GM12878 (cell line): ENCODE data around the gene SLC24A3. TPM values are rescaled to one million over a fixed set of nuclear protein-coding genes. Genes with fewer than 3 reads are reported as not detected.

ENCODE experiments used
- BRCA1 ChIP-seq: IDR thresholded peaks from 2 replicates; pipeline ENCODE4 v1.6.1; 2011; ENCODE audit warnings: low read depth, low read length, improper control_type of control experiment
- NRF1 ChIP-seq: conservative IDR thresholded peaks from 2 replicates; pipeline ENCODE4 v1.6.1; 2011; ENCODE audit warnings: mild to moderate bottlenecking, low read depth, low read length, improper control_type of control experiment
- POLR2AphosphoS2 ChIP-seq: IDR thresholded peaks from 2 replicates; pipeline ENCODE4 v1.6.1; 2011; ENCODE audit warnings: low read depth, mild to moderate bottlenecking, low read length, improper control_type of control experiment, moderate library complexity
- RAD21 ChIP-seq: IDR thresholded peaks from 2 replicates; pipeline ENCODE4 v1.6.1; 2011; ENCODE audit warnings: mild to moderate bottlenecking, low read depth, low read length, moderate library complexity; ENCODE audit not compliant: insufficient read depth
- RAD51 ChIP-seq: fragments of 450-650 bp; IDR thresholded peaks from 2 replicates; pipeline ENCODE4 v1.6.1; 2016; ENCODE audit warnings: moderate library complexity, mild to moderate bottlenecking, inconsistent platforms
- SMC3 ChIP-seq: IDR thresholded peaks from 2 replicates; pipeline ENCODE4 v1.6.1; 2011; ENCODE audit warnings: low read length, improper control_type of control experiment, borderline replicate concordance
- STAT1 ChIP-seq: fragments of 450-650 bp; conservative IDR thresholded peaks from 2 replicates; pipeline ENCODE4 v1.6.1; 2014; ENCODE audit warnings: antibody characterized with exemption, mild to moderate bottlenecking
- SUPT20H ChIP-seq: IDR thresholded peaks from 2 replicates; pipeline ENCODE4 v1.6.1; 2011; ENCODE audit warnings: low read depth, mild to moderate bottlenecking, low read length, moderate library complexity, borderline replicate concordance; ENCODE audit not compliant: control insufficient read depth
- SUZ12 ChIP-seq: fragments of 200-600 bp; sonication (generic); IDR thresholded peaks from one replicate; pipeline ENCODE4 v1.6.1; 2018; ENCODE audit warnings: antibody characterized with exemption, mild to moderate bottlenecking; ENCODE audit not compliant: unreplicated experiment
- YY1 ChIP-seq: IDR thresholded peaks from 2 replicates; pipeline ENCODE4 v1.6.1; 2011; ENCODE audit warnings: low read depth, mild to moderate bottlenecking, low read length
- ZBED1 ChIP-seq: IDR thresholded peaks from 2 replicates; pipeline ENCODE4 v1.6.1; 2016; ENCODE audit warnings: borderline replicate concordance
- polyA plus RNA-seq, 11 experiments: library from polyadenylated mRNA; depleted of rRNA in 4 of 11; unstranded in 6 of 11; stranded (reverse) in 5 of 11; fragments of >200 nt; fragmentation: Nextera tagmentation in 4 of 11; fragmentation: Illumina TruSeq in 1 of 11; extraction: Ambion mirVana in 4 of 11; extraction: Trizol in 1 of 11; gene quantifications; 1 replicate in 1 of 11; 2 replicates in 10 of 11; pipeline versions ENCODE4 v1.2.1 to v1.2.3, GENCODE V29; 2011 to 2016; ENCODE audit warnings: inconsistent platforms in 2 of 11, missing spikeins in 2 of 11, low read depth in 1 of 11
- total RNA-seq, 4 experiments: library from RNA; depleted of rRNA in 3 of 4; stranded (reverse); fragments of >200 nt in 3 of 4; fragmentation: Illumina TruSeq in 1 of 4; extraction: Trizol in 1 of 4; gene quantifications; 2 replicates each; pipeline versions ENCODE4 v1.2.1 to v1.2.3, GENCODE V29; 2013 to 2021
- TF ChIP-seq, protein P1 (sequence below): IDR thresholded peaks from 2 replicates; pipeline ENCODE4 v1.6.1; 2012; ENCODE audit warnings: mild to moderate bottlenecking, low read depth, low read length
- TF ChIP-seq, protein P2 (sequence below): fragments of 150-350 bp; IDR thresholded peaks from 2 replicates; pipeline ENCODE4 v1.6.1; 2014; ENCODE audit warnings: mild to moderate bottlenecking, low read depth, low read length

The SLC24A3 gene
- total and polyA plus RNA-seq, 10 of the 15 experiments (the other 5 are each of a cell fraction or from before 2014, with no cell fraction given): 0.04 TPM; not detected in 9

DNA sequence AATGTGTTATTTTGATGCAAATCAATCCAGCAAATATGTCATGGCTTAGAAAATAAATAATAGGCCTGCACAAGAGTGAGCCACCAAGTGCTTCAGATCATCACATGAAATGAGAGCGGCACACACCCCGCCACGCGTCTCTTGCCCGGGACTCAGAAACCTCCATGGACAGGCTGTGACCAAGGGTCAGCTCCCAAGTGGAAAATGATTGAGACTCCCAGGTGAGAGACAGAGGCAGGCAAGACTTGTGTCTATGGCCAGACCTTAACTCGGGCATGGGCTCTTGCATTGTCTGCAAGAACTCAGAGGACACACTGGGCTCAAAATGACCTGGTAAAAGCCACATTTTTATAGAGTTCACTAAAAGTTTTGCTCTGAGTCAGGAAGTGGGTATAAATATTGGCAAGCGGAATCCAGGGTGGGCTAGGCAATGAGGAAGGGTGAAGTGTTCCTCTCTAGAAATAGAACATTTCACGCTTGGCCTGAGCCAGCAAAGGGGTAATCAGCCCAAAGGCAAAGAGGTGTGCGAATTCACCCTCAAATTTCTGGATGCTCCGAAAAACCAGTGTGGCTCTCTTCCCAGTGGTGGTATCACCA, 514.9 kb downstream of the SLC24A3 start (continued):
- no peak for TF ChIP-seq NRF1
- TF ChIP-seq, protein P1, sequence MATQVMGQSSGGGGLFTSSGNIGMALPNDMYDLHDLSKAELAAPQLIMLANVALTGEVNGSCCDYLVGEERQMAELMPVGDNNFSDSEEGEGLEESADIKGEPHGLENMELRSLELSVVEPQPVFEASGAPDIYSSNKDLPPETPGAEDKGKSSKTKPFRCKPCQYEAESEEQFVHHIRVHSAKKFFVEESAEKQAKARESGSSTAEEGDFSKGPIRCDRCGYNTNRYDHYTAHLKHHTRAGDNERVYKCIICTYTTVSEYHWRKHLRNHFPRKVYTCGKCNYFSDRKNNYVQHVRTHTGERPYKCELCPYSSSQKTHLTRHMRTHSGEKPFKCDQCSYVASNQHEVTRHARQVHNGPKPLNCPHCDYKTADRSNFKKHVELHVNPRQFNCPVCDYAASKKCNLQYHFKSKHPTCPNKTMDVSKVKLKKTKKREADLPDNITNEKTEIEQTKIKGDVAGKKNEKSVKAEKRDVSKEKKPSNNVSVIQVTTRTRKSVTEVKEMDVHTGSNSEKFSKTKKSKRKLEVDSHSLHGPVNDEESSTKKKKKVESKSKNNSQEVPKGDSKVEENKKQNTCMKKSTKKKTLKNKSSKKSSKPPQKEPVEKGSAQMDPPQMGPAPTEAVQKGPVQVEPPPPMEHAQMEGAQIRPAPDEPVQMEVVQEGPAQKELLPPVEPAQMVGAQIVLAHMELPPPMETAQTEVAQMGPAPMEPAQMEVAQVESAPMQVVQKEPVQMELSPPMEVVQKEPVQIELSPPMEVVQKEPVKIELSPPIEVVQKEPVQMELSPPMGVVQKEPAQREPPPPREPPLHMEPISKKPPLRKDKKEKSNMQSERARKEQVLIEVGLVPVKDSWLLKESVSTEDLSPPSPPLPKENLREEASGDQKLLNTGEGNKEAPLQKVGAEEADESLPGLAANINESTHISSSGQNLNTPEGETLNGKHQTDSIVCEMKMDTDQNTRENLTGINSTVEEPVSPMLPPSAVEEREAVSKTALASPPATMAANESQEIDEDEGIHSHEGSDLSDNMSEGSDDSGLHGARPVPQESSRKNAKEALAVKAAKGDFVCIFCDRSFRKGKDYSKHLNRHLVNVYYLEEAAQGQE: no peak
- no peak for TF ChIP-seq ZBED1
- no peak for TF ChIP-seq SUPT20H
- no peak for TF ChIP-seq BRCA1
- TF ChIP-seq SMC3: no peak
- TF ChIP-seq, protein P2, sequence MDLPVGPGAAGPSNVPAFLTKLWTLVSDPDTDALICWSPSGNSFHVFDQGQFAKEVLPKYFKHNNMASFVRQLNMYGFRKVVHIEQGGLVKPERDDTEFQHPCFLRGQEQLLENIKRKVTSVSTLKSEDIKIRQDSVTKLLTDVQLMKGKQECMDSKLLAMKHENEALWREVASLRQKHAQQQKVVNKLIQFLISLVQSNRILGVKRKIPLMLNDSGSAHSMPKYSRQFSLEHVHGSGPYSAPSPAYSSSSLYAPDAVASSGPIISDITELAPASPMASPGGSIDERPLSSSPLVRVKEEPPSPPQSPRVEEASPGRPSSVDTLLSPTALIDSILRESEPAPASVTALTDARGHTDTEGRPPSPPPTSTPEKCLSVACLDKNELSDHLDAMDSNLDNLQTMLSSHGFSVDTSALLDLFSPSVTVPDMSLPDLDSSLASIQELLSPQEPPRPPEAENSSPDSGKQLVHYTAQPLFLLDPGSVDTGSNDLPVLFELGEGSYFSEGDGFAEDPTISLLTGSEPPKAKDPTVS: no peak
- TF ChIP-seq POLR2AphosphoS2: no peak
- no peak for TF ChIP-seq RAD51
- TF ChIP-seq STAT1: no peak
- no peak for TF ChIP-seq RAD21
- TF ChIP-seq SUZ12: no peak
- TF ChIP-seq YY1: no peak
